Measurements from ENCODE around the gene LPAR2.

- TF ChIP-seq POLR2AphosphoS5 (IDR thresholded peaks at IDR 0.05; ENCODE audit: low read depth, low read length) (no peak), TAF1 (IDR thresholded peaks at IDR 0.05; ENCODE audit: borderline replicate concordance, low read depth, low read length) (no peak), POLR2A (IDR thresholded peaks at IDR 0.05; ENCODE audit: low read depth, low read length) (no peak)
These were observed 17.3 kb upstream of the LPAR2 start for GRCh38 chr19:19645233-19645870.
